ENCODE data around the gene CKAP4. TPM values are rescaled to one million over a fixed set of nuclear protein-coding genes. Genes with fewer than 3 reads are reported as not detected.
"Not testable (repeated sequence)": the region's sequence is repeated elsewhere in the genome, so short reads cannot be mapped to it uniquely, and the experiment has no call there.

Gene CKAP4
- total RNA-seq, result 35.0 TPM
- long read RNA-seq, transcript CKAP4-201 (2 exons, 3,093 nt), result major isoform, 253 of 264 reads
- long read RNA-seq, partial matches to known transcripts, result 0 of 264 reads
- long read RNA-seq, other reads (novel, unspliced or antisense), result 11 of 264 reads

DNA sequence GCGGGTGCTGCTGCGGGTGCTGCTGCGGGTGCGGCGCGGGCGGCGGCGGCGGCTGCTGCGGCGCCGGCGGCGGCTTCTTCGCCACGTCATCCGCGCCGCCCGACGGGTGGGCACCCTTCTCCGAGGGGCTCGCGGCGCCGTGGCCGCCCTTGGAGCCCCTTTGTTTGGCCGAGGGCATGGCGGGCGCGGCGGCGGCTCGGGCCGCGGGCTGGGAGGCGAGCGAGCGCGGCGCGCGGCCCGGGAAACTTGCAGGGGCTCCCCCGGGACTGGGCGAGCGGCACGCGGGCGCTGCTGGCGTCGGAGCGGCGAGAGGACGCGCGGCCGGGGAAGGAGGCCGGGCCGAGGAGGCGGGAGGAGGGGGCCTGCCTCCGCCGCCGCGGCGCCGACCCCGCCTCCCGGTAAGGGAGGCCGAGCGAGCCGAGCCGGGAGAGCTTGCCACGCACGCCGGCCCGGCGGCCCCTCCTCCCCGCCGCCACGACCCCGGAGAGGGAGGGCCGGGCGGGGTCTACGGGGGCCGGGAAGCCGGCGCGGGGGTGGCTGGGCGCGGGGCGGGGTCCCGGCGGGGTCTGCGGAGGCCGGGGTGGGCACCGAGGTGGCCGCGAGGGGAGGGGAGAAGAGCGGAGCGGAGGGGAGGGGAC is at the start of gene CKAP4:
CKAP4 (minus strand) TSS at position 347 of the 638 bp plus-strand sequence; CDS start at position 178, 169 bp downstream.
- DNase-seq, result peak; percentile 89
- ATAC-seq (ENCODE audit: poor library complexity), result peak; percentile 86
- intact Hi-C loops (cut with DNase I), result loop anchor here (10.0 kb wide), 1 partner anchor 57 kb away; the partner anchor contains the start of gene TCP11L2

GRCh38 chr12:106297075-106297474 is 49.3 kb upstream of the CKAP4 start:
- intact Hi-C loops (cut with DNase I), result no loop called here
- DNase-seq, result no peak
- ATAC-seq (ENCODE audit: poor library complexity), result no peak

GRCh38 chr12:106296179-106296877 is 48.5 kb upstream of the CKAP4 start:
- DNase-seq, result no peak
- intact Hi-C loops (cut with DNase I), result no loop called here
- peak; percentile 88 for ATAC-seq (ENCODE audit: poor library complexity)

- ATAC-seq (ENCODE audit: poor library complexity) (no peak), DNase-seq (no peak)
- intact Hi-C loops (cut with DNase I), result no loop called here
These were observed 44.5 kb upstream of the CKAP4 start for GRCh38 chr12:106292339-106292738.

GRCh38 chr12:106291342-106291741 is 43.5 kb upstream of the CKAP4 start:
- ATAC-seq (ENCODE audit: poor library complexity) (no peak), DNase-seq (no peak)
- intact Hi-C loops (cut with DNase I), result no loop called here

GRCh38 chr12:106290666-106291065 is 42.8 kb upstream of the CKAP4 start:
- ATAC-seq (ENCODE audit: poor library complexity) (no peak), DNase-seq (no peak)
- intact Hi-C loops (cut with DNase I), result no loop called here

- no peak for DNase-seq
- ATAC-seq (ENCODE audit: poor library complexity), result no peak
- intact Hi-C loops (cut with DNase I), result no loop called here
These were observed 41.4 kb upstream of the CKAP4 start for GRCh38 chr12:106289196-106289681.

- ATAC-seq (ENCODE audit: poor library complexity) (no peak), DNase-seq (no peak)
- intact Hi-C loops (cut with DNase I), result no loop called here
These were observed 40.8 kb upstream of the CKAP4 start for GRCh38 chr12:106288494-106289195.

DNA sequence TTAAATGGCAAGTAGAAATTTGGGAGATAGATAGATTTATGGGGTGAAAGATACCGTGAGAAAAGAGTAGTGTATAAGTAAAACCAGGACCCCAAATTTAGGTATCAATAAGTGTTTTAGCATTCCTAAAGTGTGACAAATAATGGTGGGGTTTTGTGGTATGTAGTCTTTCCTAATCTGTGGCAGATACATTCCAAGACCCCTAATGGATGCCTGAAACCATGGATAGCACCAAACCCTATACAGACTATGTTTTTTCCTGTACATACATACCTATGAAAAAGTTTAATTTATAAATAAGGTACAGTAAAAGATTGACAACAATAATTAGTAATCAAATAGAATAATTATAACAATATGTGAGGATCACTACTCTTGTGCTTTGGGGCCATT is 40.3 kb upstream of the CKAP4 start:
- intact Hi-C loops (cut with DNase I), result no loop called here
- ATAC-seq (ENCODE audit: poor library complexity) (no peak), DNase-seq (no peak)

DNA sequence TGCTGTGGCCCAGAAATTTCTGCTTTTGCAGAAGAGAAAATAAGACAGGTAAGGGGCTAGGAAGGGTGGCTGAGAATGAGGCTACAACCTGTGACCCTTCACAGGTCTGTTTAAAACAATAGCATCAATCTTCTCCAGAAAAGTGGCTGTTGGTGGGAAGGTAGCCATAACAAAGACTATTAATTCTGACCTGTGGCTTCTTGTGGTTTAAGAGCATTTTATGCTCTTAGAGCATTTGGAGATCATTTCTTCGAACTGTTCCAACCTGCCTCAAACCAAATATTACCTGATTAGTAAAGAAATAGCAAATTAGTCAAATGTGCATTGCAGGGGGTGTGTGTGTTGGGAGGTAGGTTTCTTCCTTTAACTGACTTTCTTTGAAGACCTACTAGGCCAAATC is 39.5 kb upstream of the CKAP4 start:
- DNase-seq (no peak), ATAC-seq (ENCODE audit: poor library complexity) (no peak)
- intact Hi-C loops (cut with DNase I), result no loop called here

GRCh38 chr12:106286576-106287162 is 38.8 kb upstream of the CKAP4 start:
- intact Hi-C loops (cut with DNase I); ATAC-seq (ENCODE audit: poor library complexity): not testable (repeated sequence)

GRCh38 chr12:106285982-106286381 is 38.2 kb upstream of the CKAP4 start:
- no peak for DNase-seq
- intact Hi-C loops (cut with DNase I), result no loop called here
- no peak for ATAC-seq (ENCODE audit: poor library complexity)

More at GRCh38 chr12:106286576-106287162, 38.8 kb upstream of the CKAP4 start:
- DNase-seq, result not testable (repeated sequence)

- DNase-seq, result no peak
- ATAC-seq (ENCODE audit: poor library complexity), result peak; percentile 70
- intact Hi-C loops (cut with DNase I), result no loop called here
These were observed 36.7 kb upstream of the CKAP4 start for GRCh38 chr12:106284358-106285105.

- peak; percentile 63 for ATAC-seq (ENCODE audit: poor library complexity)
- intact Hi-C loops (cut with DNase I), result no loop called here
- DNase-seq, result no peak
These were observed 34.8 kb upstream of the CKAP4 start for GRCh38 chr12:106282457-106283097.

GRCh38 chr12:106281804-106282203 is 34.0 kb upstream of the CKAP4 start:
- DNase-seq (no peak), ATAC-seq (ENCODE audit: poor library complexity) (no peak)
- intact Hi-C loops (cut with DNase I), result loop anchor here (2.0 kb wide), 1 partner anchor 57 kb away; no protein-coding TSS in a partner anchor

DNA sequence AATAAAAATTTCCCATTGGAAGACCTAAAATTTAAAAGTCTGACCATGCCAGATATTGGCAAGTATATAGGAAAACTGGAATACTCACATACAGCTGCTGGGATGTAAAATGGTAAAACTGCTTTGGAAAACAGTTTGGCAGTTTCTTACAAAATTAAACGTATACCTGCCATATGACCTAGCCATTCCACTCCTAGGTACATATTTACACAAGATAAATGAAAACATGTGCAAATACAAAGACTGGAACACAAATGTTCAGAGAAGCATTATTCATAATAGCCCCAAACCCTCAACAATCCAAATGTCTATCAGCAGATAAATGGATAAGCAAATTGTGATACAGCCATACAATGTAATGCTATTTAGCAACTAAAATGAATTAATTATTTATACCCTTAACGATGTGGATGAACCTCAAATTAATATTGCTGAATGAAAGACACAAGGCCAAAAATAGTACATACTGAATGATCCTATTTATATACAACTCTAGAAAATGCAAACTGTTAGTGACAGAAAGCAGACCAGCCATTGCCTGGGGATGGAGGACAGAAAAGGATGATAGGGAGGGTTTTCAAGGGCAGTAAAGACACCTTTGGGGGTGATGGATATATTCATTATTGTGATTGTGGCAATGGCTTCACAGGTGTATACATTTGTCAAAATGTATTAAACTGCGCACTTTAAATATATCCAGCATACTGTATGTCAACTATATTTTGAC is 33.4 kb upstream of the CKAP4 start:
- intact Hi-C loops (cut with DNase I), result loop anchor here (2.0 kb wide), 1 partner anchor 56 kb away; no protein-coding TSS in a partner anchor
- ATAC-seq (ENCODE audit: poor library complexity) (peak; percentile 73), DNase-seq (no peak)

GRCh38 chr12:106280106-106280505 is 32.3 kb upstream of the CKAP4 start:
- no peak for DNase-seq
- no peak for ATAC-seq (ENCODE audit: poor library complexity)
- intact Hi-C loops (cut with DNase I), result loop anchor here (2.0 kb wide), 1 partner anchor 55 kb away; no protein-coding TSS in a partner anchor

All from Right ventricle myocardium superior (tissue), 1 donor.